ENCODE measurements around the gene PAMR1. TPM values are rescaled to one million over a fixed set of nuclear protein-coding genes. Genes with fewer than 3 reads are reported as not detected.

The PAMR1 gene
- total and polyA plus RNA-seq, 2 experiments from 2014 or later, result 119 to 151 TPM

GRCh38 chr11:35496416-35496815, 29.0 kb downstream of the PAMR1 start:
- no peaks in the 10 kb centered on the region for H3K27me3 ChIP-seq (replicated peaks; ENCODE audit: insufficient read depth)
- H3K4me3 ChIP-seq, result no peak overlapping the region
- no peaks in the 10 kb centered on the region for H4K20me1 ChIP-seq (ENCODE audit: insufficient read depth)
- H3K79me2 ChIP-seq (ENCODE audit: insufficient read depth), result no peaks in the 10 kb centered on the region
- peaks cover 23% of the 10 kb centered on the region for H3F3A ChIP-seq (ENCODE audit: insufficient read depth)
- H3K4me2 ChIP-seq (ENCODE audit: unreplicated experiment), result no peak overlapping the region
- 22 to 32% methylated on average over 1 of the region's 1 CpG for WGBS, 2 experiments (ENCODE audit: low coverage in 1 of 2, low lambda C conversion rate in 2 of 2, missing lambda C conversion rate in 2 of 2)
- H3K27ac ChIP-seq, result no peak overlapping the region
- no peak overlapping the region for H2AFZ ChIP-seq
- TF ChIP-seq EZH2phosphoT487 (IDR thresholded peaks at IDR 0.05; ENCODE audit: insufficient read depth, low read depth) (no peak), EZH2 (IDR thresholded peaks at IDR 0.05; ENCODE audit: insufficient read depth, poor library complexity, severe bottlenecking) (no peak)
- DNase-seq, result no peak
- H3K9ac ChIP-seq, result no peak overlapping the region
- H3K4me1 ChIP-seq (ENCODE audit: insufficient read depth), result peaks cover 11% of the 10 kb centered on the region
- in situ Hi-C loops (cut with MboI), result no loop called here
- no peaks in the 10 kb centered on the region for H3K9me3 ChIP-seq (ENCODE audit: low read depth)
- no peaks in the 10 kb centered on the region for H3K9me2 ChIP-seq (ENCODE audit: insufficient read depth)
- no peaks in the 10 kb centered on the region for H3K36me3 ChIP-seq (ENCODE audit: low read depth)

- Histone ChIP-seq H3K9ac (no peak overlapping the region), H3K4me2 (ENCODE audit: unreplicated experiment) (no peak overlapping the region), H3K9me2 (ENCODE audit: insufficient read depth) (no peaks in the 10 kb centered on the region), H3K4me3 (no peak overlapping the region), H3K79me2 (ENCODE audit: insufficient read depth) (no peaks in the 10 kb centered on the region), H3K9me3 (ENCODE audit: low read depth) (no peaks in the 10 kb centered on the region), H2AFZ (no peak overlapping the region), H4K20me1 (ENCODE audit: insufficient read depth) (no peaks in the 10 kb centered on the region), H3K4me1 (ENCODE audit: insufficient read depth) (peaks cover 23% of the 10 kb centered on the region), H3K36me3 (ENCODE audit: low read depth) (peaks cover 6% of the 10 kb centered on the region; the same call in 1 of the 2 replicates), H3K27ac (no peak overlapping the region), H3K27me3 (replicated peaks; ENCODE audit: insufficient read depth) (no peaks in the 10 kb centered on the region), H3F3A (ENCODE audit: insufficient read depth) (peaks cover 32% of the 10 kb centered on the region)
- 95 to 98% methylated on average over 5 of the region's 5 CpGs for WGBS, 2 experiments (ENCODE audit: low coverage in 1 of 2, low lambda C conversion rate in 2 of 2, missing lambda C conversion rate in 2 of 2)
- in situ Hi-C loops (cut with MboI), result no loop called here
- no peak for DNase-seq
- TF ChIP-seq EZH2 (IDR thresholded peaks at IDR 0.05; ENCODE audit: insufficient read depth, poor library complexity, severe bottlenecking), result no peak
- TF ChIP-seq EZH2phosphoT487 (IDR thresholded peaks at IDR 0.05; ENCODE audit: insufficient read depth, low read depth), result no peak
Observed at GRCh38 chr11:35494957-35495490, 30.4 kb downstream of the PAMR1 start.

- Histone ChIP-seq H3K9me2 (ENCODE audit: insufficient read depth) (no peaks in the 10 kb centered on the region), H3K4me1 (ENCODE audit: insufficient read depth) (peaks cover 39% of the 10 kb centered on the region), H3K27me3 (replicated peaks; ENCODE audit: insufficient read depth) (no peaks in the 10 kb centered on the region), H3K79me2 (ENCODE audit: insufficient read depth) (no peaks in the 10 kb centered on the region), H3K4me2 (ENCODE audit: unreplicated experiment) (peak overlapping the region; percentile 83), H3K9me3 (ENCODE audit: low read depth) (no peaks in the 10 kb centered on the region), H3K27ac (peak overlapping the region; percentile 83), H3F3A (ENCODE audit: insufficient read depth) (peaks cover 37% of the 10 kb centered on the region), H4K20me1 (ENCODE audit: insufficient read depth) (no peaks in the 10 kb centered on the region), H3K36me3 (ENCODE audit: low read depth) (peaks cover 6% of the 10 kb centered on the region; the same call in 1 of the 2 replicates), H3K9ac (peak overlapping the region; percentile 50), H2AFZ (no peak overlapping the region), H3K4me3 (peak overlapping the region; percentile 52)
- in situ Hi-C loops (cut with MboI), result no loop called here
- 2 to 3% methylated on average over 4 of the region's 4 CpGs for WGBS, 2 experiments (ENCODE audit: low coverage in 1 of 2, low lambda C conversion rate in 2 of 2, missing lambda C conversion rate in 2 of 2)
- TF ChIP-seq EZH2 (IDR thresholded peaks at IDR 0.05; ENCODE audit: insufficient read depth, poor library complexity, severe bottlenecking) (no peak), EZH2phosphoT487 (IDR thresholded peaks at IDR 0.05; ENCODE audit: insufficient read depth, low read depth) (no peak)
- DNase-seq, result peak; percentile 90
Observed at GRCh38 chr11:35491231-35491871, 34.1 kb downstream of the PAMR1 start.

GRCh38 chr11:35488117-35488516, 37.3 kb downstream of the PAMR1 start:
- H3K4me3 ChIP-seq, result no peak overlapping the region
- no peaks in the 10 kb centered on the region for H3K27me3 ChIP-seq (replicated peaks; ENCODE audit: insufficient read depth)
- H3K79me2 ChIP-seq (ENCODE audit: insufficient read depth), result no peaks in the 10 kb centered on the region
- 48 to 61% methylated on average over 1 of the region's 1 CpG for WGBS, 2 experiments (ENCODE audit: low coverage in 1 of 2, low lambda C conversion rate in 2 of 2, missing lambda C conversion rate in 2 of 2)
- H3K9ac ChIP-seq, result no peak overlapping the region
- TF ChIP-seq EZH2 (IDR thresholded peaks at IDR 0.05; ENCODE audit: insufficient read depth, poor library complexity, severe bottlenecking) (no peak), EZH2phosphoT487 (IDR thresholded peaks at IDR 0.05; ENCODE audit: insufficient read depth, low read depth) (no peak)
- no peaks in the 10 kb centered on the region for H3K9me3 ChIP-seq (ENCODE audit: low read depth)
- DNase-seq, result peak; percentile 44
- H2AFZ ChIP-seq, result no peak overlapping the region
- peaks cover 64% of the 10 kb centered on the region for H3F3A ChIP-seq (ENCODE audit: insufficient read depth)
- H3K9me2 ChIP-seq (ENCODE audit: insufficient read depth), result no peaks in the 10 kb centered on the region
- H3K36me3 ChIP-seq (ENCODE audit: low read depth), result peaks cover 6% of the 10 kb centered on the region; the same call in 1 of the 2 replicates
- in situ Hi-C loops (cut with MboI), result loop anchor here (10.0 kb wide), 2 partner anchors 327 to 787 kb away; no protein-coding TSS in a partner anchor
- no peak overlapping the region for H3K27ac ChIP-seq
- H3K4me1 ChIP-seq (ENCODE audit: insufficient read depth), result peaks cover 68% of the 10 kb centered on the region
- H4K20me1 ChIP-seq (ENCODE audit: insufficient read depth), result no peaks in the 10 kb centered on the region
- H3K4me2 ChIP-seq (ENCODE audit: unreplicated experiment), result no peak overlapping the region
